ENCODE data around the gene TMEM117.

GRCh38 chr12:43832463-43833168 lies 3.3 kb upstream of the TMEM117 start:
- no peak for TF ChIP-seq CTCF (conservative IDR thresholded peaks at IDR 0.05 in 1 of 2, IDR thresholded peaks at IDR 0.05 in 1 of 2; ENCODE audit: extremely low read depth in 1 of 2, insufficient read depth in 1 of 2, low read depth in 1 of 2, low read length in 2 of 2)
- TF ChIP-seq EZH2 (IDR thresholded peaks at IDR 0.05; ENCODE audit: borderline replicate concordance, low read length), result no peak

All from mammary epithelial cell (primary cell).